Activated CD4-positive, alpha-beta T cell treated with anti-CD3 and anti-CD28 coated beads, Interleukin-2, amount 50 U/mL, for 24 hours (primary cell): ENCODE measurements around the gene POLR2I.
"Not testable (repeated sequence)": the region's sequence is repeated elsewhere in the genome, so short reads cannot be mapped to it uniquely, and the experiment has no call there.

Experiments used
- DNase-seq, 2 donors: peaks; one replicate each; pipeline ENCODE4 v3.0.0-alpha.2; 2020; ENCODE audit warnings: low read depth in 1 of 2, low spot score in 1 of 2

Gene POLR2I

DNA sequence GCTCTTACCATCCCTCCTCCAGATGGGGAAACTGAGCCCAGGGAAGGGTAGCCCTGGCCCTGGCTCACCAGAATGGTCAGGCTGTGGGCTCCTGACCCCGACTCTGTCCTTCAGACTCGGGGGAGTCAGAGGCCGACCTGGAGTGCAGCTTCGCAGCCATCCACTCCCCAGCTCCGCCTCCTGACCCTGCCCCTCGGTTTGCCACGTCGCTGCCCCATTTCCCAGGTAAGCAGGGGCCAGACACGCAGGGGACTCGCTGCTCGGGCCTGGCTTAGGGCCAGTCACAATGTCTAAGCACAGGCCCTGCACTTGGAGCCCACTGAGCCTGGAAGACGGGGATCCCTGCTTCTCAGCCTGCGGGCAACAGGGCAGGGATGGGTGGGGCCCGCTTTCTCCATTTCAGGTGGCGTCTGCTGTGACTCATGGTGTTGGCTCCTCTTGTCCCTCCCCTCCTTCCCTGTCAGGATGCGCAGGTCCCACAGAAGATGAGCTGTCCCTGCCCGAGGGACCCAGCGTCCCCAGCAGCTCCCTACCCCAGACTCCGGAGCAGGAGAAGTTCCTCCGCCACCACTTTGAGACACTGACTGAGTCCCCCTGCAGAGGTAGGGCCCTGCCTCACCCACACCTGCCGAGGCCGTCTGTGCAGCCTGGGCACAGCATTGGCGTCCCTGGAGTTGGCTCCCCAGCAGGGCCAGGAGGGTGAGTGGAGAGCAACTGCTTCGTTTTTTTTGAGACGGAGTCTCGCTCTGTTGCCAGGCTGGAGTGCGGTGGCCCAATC is 12.9 kb downstream of the POLR2I start:
- no peak for DNase-seq

DNA sequence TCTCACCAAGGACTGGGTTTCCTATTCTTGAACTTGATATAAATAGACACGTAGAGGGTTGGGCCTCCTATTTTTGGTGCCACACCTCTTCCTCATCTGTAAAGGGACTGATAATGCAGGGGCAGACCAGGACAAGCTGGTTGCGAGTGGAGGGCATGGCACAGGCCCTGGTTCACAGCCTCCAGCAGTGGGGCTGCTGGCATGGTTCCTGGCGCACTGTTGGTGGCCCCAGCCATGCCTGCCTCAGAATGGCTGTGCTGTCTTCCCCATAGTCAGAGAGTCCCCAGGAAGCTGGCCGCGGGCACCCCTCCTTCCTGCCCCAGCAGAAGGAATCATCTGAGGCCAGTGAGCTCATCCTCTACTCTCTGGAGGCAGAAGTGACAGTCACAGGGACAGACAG is 14.2 kb downstream of the POLR2I start:
- no peak for DNase-seq

- DNase-seq: no peak
Measured at GRCh38 chr19:36099166-36099785, 15.4 kb downstream of the POLR2I start.

GRCh38 chr19:36097036-36097435 is 17.6 kb downstream of the POLR2I start:
- no peak for DNase-seq

- no peak for DNase-seq
Measured at GRCh38 chr19:36093687-36094086, 21.0 kb downstream of the POLR2I start.

- no peak for DNase-seq
Measured at GRCh38 chr19:36093146-36093662, 21.5 kb downstream of the POLR2I start.

DNA sequence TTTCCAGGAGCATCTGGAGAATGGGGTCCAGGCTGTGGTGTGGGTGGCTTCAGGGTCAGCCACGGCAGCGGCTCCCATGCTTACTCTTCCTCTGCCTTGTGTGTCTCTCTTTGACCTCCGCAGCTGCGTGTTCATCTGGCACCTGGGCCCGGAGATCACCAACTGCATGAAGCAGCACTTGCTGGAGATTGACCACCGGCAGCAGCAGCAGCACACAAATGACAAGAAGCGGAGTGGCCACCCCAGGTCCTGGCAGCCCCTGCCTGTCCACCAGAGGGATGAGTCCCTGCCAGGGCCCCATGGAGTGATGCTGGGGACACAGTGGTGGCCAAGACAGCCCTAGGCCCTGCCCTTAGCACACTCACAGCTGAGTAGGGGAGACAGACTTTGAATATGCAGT is 22.1 kb downstream of the POLR2I start:
- DNase-seq: no peak

DNA sequence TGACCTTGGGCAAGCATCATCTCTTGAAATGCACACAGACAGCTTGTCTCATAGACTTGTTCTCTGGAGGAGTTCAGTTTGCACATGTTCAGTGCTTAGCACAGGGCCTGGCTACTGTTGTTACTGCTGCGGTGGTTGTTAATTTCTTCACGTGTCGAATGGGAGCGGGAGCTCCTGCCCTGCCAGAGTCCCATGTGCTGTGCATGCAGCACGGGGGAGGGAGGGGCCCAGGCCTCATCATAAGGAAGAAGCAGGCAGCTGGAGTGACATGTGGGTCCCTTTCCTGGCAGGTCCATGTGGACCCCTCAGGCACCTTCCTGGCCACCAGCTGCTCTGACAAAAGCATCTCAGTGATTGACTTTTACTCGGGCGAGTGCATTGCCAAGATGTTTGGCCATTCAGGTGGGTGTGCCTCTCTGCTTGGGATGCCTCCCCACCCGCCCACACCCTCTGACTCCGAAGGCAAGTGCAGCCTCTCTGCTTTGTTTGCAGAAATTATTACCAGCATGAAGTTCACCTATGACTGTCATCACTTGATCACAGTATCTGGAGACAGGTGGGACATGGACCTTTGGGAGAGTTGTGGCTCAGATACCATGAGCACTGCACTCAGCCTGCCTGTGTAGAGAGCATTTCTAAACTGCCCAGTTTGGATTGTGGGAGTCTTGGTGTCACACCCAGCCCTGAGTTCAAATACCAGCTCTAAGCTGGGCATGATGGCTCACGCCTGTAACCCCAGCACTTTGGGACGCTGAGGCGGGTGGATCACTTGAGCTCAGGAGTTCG is 23.6 kb downstream of the POLR2I start:
- DNase-seq: no peak

DNA sequence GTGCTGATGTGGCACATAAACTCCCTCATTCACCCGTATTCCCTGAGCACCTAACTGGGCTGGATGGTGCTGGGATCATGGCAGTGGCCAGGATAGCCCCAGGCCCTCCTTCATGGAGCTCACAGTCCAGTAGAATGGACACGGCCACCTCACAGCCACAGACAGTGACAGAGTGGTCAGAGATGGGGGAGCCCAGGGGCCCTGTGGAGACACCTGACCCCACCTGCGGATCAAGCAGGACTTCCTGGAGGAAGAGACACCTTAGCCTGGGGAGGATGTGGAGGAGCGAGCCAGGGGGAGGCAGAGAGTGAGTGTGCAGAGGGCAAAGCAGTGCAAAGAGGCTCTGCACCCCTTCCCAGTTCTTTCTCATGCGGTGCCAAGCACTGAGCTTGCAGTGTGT is 24.8 kb downstream of the POLR2I start:
- no peak for DNase-seq

DNA sequence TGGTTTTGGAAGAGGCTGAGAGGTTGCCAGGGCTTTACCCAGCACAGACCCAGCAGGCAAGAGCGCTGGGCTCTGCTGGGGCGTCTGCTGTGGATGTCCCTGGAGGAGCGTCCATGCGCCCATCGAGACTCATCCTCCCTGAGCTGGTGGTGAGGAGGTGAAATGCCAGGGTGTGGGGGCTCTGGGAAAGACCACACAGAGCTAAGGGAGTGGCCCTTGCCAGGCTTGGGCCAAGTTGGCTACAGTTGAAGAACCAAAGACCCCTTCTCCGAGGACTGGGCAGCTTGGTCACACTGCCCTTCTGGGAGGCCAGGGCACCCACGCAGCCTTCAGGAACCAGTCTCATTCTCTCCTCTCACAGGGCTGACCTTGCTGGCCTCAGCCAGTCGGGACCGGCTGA is 28.3 kb downstream of the POLR2I start:
- no peak for DNase-seq

DNA sequence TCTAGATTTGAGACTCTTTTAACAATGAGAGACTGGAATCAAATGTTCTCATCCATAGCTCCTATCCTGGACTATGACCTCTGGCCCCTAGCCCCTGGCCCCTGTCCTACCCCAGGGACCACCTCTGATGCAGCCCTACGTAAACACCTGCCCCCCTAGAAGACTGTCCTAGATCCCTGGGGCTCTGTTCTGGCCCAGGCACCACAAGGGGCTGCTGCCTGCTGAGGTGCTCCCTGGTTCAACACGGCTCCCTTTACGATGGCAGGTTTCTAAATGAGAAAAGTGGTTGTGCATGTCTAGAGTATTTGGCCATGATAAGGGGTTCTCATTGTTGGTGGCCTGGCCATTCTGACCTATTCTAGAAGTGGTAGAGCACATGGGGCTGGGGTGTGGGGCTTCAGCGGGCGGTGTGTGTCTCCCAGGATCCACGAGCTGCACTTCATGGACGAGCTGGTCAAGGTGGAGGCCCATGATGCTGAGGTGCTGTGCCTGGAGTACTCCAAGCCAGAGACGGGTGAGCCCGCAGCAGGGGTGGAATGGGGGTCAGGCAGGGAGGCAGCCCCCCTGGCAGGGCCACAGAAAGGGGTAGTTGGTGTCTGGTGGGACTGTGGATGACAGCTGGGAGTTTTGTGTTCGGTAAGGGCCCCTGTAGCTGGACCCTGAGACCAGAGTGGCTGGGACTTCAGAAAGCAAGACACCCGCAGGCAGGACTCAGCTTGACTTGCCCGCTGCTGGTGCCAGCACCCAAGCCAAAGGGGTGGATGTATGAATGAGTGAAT is 30.3 kb downstream of the POLR2I start:
- DNase-seq: no peak

DNA sequence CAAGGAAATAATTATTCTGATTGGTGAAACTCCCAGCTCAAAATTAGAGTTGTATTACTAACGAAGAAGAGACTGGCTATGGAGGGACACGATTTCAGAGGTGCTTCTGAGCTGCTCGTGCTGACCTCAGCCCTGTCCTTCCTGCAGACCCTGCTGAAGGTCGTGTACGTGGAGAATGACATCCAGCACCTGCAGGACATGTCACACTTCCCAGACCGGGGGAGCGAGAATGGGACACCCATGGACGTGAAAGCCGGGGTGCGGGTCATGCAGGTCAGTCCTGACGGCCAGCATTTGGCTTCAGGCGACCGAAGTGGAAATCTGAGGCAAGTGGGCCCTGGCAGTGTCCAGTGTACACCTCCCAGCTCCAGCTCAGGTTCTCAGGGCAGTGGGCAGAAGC is 31.8 kb downstream of the POLR2I start:
- DNase-seq: no peak

- DNase-seq: no peak
Measured at GRCh38 chr19:36081894-36082293, 32.8 kb downstream of the POLR2I start.

GRCh38 chr19:36081385-36081784 is 33.3 kb downstream of the POLR2I start:
- no peak for DNase-seq

GRCh38 chr19:36079389-36079945 is 35.2 kb downstream of the POLR2I start:
- no peak for DNase-seq

DNA sequence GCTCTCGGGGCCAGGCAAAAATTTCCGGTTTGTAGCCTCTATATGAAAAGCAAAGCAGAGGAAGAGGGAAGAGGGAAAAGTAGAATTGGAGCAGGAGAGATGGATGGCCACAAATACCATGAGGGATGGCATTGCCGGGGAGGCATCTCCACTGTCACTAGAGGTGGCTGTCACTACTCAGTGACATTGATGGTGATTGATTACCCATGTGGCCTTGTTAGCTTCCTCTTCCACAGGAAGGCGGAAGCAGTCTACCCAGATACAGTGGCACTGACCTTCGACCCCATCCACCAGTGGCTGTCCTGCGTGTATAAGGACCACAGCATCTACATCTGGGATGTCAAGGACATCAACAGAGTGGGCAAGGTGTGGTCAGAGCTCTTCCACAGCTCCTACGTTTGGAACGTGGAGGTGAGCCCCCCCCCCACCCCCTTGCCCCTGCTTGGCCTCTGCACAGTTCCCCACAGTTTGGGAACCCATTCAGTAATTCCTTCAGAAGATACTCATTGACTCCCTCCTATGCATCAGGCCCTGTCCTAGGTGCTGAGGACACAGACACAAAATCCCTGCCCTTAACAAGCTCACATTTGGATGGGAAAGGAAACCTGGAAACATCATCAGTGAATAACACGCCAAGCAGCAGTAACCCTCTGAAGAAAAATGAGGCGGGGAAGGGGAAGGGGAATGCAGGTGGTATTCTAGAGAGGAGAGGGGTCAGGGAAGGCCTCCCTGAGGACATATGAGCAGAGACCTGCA is 41.4 kb downstream of the POLR2I start:
- DNase-seq: no peak

GRCh38 chr19:36072081-36072480 is 42.6 kb downstream of the POLR2I start:
- no peak for DNase-seq

GRCh38 chr19:36068810-36069499 is 45.7 kb downstream of the POLR2I start:
- DNase-seq: not testable (repeated sequence)

DNA sequence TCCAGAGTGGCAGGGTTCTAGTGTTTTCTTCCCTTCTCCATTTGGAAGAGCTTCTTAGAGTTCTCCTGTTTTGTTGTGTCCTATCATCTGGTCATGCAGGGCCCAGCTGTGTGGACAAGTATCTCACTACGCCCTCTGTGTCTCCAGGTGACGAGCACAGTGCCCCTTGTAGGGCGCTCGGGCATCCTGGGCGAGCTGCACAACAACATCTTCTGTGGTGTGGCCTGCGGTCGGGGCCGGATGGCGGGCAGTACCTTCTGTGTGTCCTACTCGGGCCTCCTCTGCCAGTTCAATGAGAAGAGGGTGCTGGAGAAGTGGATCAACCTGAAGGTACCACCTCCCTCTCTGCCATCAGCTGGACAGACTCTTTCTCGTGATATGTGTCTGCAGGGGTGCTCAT is 47.0 kb downstream of the POLR2I start:
- no peak for DNase-seq

GRCh38 chr19:36064826-36065225 is 49.8 kb downstream of the POLR2I start:
- DNase-seq: no peak
